GM12865 (cell line): Measurements from ENCODE around the gene ARID3A.
A peak's percentile ranks its signal among the peaks of the same experiment; 100 is the strongest.

Source experiments
- DNase-seq: peaks from one replicate; pipeline ENCODE4 v3.0.0; 2010; ENCODE audit warnings: low read depth
- H3K4me3 ChIP-seq: 2 replicates; pipeline ENCODE4 v1.5.1; 2011; ENCODE audit warnings: mild to moderate bottlenecking, low read depth, low read length, control low read depth
- CTCF ChIP-seq: IDR thresholded peaks from 2 replicates; pipeline ENCODE4 v1.5.1; 2011; ENCODE audit warnings: low read length, control low read depth, low read depth, inconsistent platforms; ENCODE audit not compliant: insufficient read depth; ENCODE audit errors: missing control alignments

ARID3A gene

GRCh38 chr19:917323-918151, 8.3 kb upstream of the ARID3A start, which contains the start of gene KISS1R:
Gene KISS1R, plus strand, starts transcription at chr19:917333. Its CDS starts 170 bp downstream, at chr19:917503.
- peak; percentile 76 for TF ChIP-seq CTCF
- DNase-seq = peak; percentile 65
- no peak within 1 kb of the TSS; the same call in 1 of the 2 replicates for H3K4me3 ChIP-seq

- TF ChIP-seq CTCF = no peak
- no peak for DNase-seq
- no peak overlapping the region for H3K4me3 ChIP-seq
These were observed 7.7 kb upstream of the ARID3A start for GRCh38 chr19:918152-918437.

- no peak for TF ChIP-seq CTCF
- peak overlapping the region; percentile 53 for H3K4me3 ChIP-seq
- DNase-seq = no peak
These were observed 7.2 kb upstream of the ARID3A start for GRCh38 chr19:918481-919198.

- DNase-seq = peak; percentile 46
These were observed 6.4 kb upstream of the ARID3A start for GRCh38 chr19:919199-920050.

GRCh38 chr19:920051-920864, 5.6 kb upstream of the ARID3A start:
- DNase-seq = peak; percentile 74
- peak overlapping the region; percentile 53 for H3K4me3 ChIP-seq
- no peak for TF ChIP-seq CTCF

More at GRCh38 chr19:919199-920050, 6.4 kb upstream of the ARID3A start:
- no peak for TF ChIP-seq CTCF
- peak overlapping the region; percentile 53 for H3K4me3 ChIP-seq

GRCh38 chr19:924553-925086, 1.2 kb upstream of the ARID3A start:
- H3K4me3 ChIP-seq = peak overlapping the region; percentile 87
- DNase-seq = peak; percentile 88
- TF ChIP-seq CTCF = no peak
